OCI-LY7 (cell line): ENCODE measurements around the gene KIF14. TPM values are rescaled to one million over a fixed set of nuclear protein-coding genes. Genes with fewer than 3 reads are reported as not detected.
A peak's percentile ranks its signal among the peaks of the same experiment; 100 is the strongest.

ENCODE experiments used
- BruUV-seq: library from RNA; stranded (reverse); fragments of 400-500 nt; replicated peaks from 2 replicates; lab custom pipeline; 2021; lab: Mats Ljungman, UMichigan
- CTCF ChIA-PET: fragments of 300-600 bp; sonication (Branson Sonifier 250); formaldehyde crosslinking; loops from one replicate; lab custom pipeline; 2022; ENCODE audit warnings: antibody characterized with exemption; ENCODE audit not compliant: unreplicated experiment; lab: Charles Lee
- POLR2A ChIA-PET: fragments of 300-600 bp; sonication (Branson Sonifier 250); formaldehyde crosslinking; loops from one replicate; lab custom pipeline; 2022; ENCODE audit warnings: antibody characterized with exemption; lab: Charles Lee
- DNase-seq: peaks from one replicate; pipeline ENCODE4 v3.0.0-alpha.2; 2015; ENCODE audit warnings: low spot score
- H2AFZ ChIP-seq: fragments of 200-600 bp; sonication (generic), shearing (Covaris generic); 2 replicates; pipeline ENCODE4 v1.6.1; 2014; ENCODE audit warnings: mild to moderate bottlenecking, antibody characterized with exemption, low read length, moderate library complexity
- H3K27ac ChIP-seq: fragments of 200-600 bp; sonication (generic); 2 replicates; pipeline ENCODE4 v1.5.1; 2014; ENCODE audit warnings: mixed run types, low read depth, mild to moderate bottlenecking, moderate library complexity, low read length, inconsistent platforms; ENCODE audit not compliant: poor library complexity, severe bottlenecking
- H3K36me3 ChIP-seq: fragments of 200-600 bp; sonication (generic); 2 replicates; pipeline ENCODE4 v1.6.1; 2014; ENCODE audit warnings: mild to moderate bottlenecking, antibody characterized with exemption, low read length, moderate library complexity, mixed read lengths; ENCODE audit not compliant: insufficient read depth
- H3K4me1 ChIP-seq: fragments of 200-600 bp; sonication (generic); 2 replicates; pipeline ENCODE4 v1.5.1; 2014; ENCODE audit warnings: mild to moderate bottlenecking, low read length; ENCODE audit not compliant: insufficient read depth, poor library complexity, severe bottlenecking
- H3K4me2 ChIP-seq: fragments of 200-600 bp; sonication (generic); 2 replicates; pipeline ENCODE4 v1.6.1; 2014; ENCODE audit warnings: mild to moderate bottlenecking, low read length
- H3K4me3 ChIP-seq: fragments of 200-600 bp; sonication (generic); 2 replicates; pipeline ENCODE4 v1.5.1; 2014; ENCODE audit warnings: mild to moderate bottlenecking, low read depth, low read length; ENCODE audit not compliant: poor library complexity, severe bottlenecking
- H3K79me2 ChIP-seq: fragments of 200-600 bp; sonication (generic); 2 replicates; pipeline ENCODE4 v1.6.1; 2016; ENCODE audit warnings: low read depth, mild to moderate bottlenecking, low read length, moderate library complexity, mixed read lengths; ENCODE audit not compliant: insufficient read depth
- H3K9me2 ChIP-seq: fragments of 200-600 bp; sonication (generic); 2 replicates; pipeline ENCODE4 v1.6.1; 2016; ENCODE audit warnings: mild to moderate bottlenecking, low read length, mixed read lengths; ENCODE audit not compliant: insufficient read depth
- H3K9me3 ChIP-seq: fragments of 200-600 bp; sonication (generic); 2 replicates; pipeline ENCODE4 v1.6.1; 2014; ENCODE audit warnings: mild to moderate bottlenecking, mixed run types, low read length, mixed read lengths
- H4K20me1 ChIP-seq: fragments of 200-600 bp; sonication (generic); 2 replicates; pipeline ENCODE4 v1.6.1; 2014; ENCODE audit warnings: mild to moderate bottlenecking, antibody characterized with exemption, low read length, moderate library complexity, mixed read lengths; ENCODE audit not compliant: insufficient read depth
- EZH2phosphoT487 ChIP-seq: fragments of 200-600 bp; sonication (generic); IDR thresholded peaks from 2 replicates; pipeline ENCODE4 v1.6.1; 2018; ENCODE audit warnings: low read depth, borderline replicate concordance, mild to moderate bottlenecking, mixed run types, antibody characterized with exemption, low read length, moderate library complexity, mixed read lengths
- intact Hi-C: fragments of 100-400 bp; cut with micrococcal nuclease; formaldehyde crosslinking; loops from one replicate; pipeline ENCODE4 v1.10.0; 2022; ENCODE audit not compliant: unreplicated experiment
- total RNA-seq, 2 experiments: library from RNA; depleted of rRNA in 1 of 2; stranded (reverse); fragments of >200 nt in 1 of 2; shearing (Covaris generic) in 1 of 2; gene quantifications; 2 replicates each; pipeline ENCODE4 v1.2.3, GENCODE V29; 2014 to 2022
- TF ChIP-seq, protein P1 (sequence below): fragments of 200-600 bp; sonication (generic); conservative IDR thresholded peaks from 2 replicates; pipeline ENCODE4 v1.5.1; 2014; ENCODE audit warnings: mild to moderate bottlenecking, antibody characterized with exemption, low read length, moderate library complexity, mixed read lengths

The KIF14 gene
- total RNA-seq, 2 experiments from 2014 or later = 15.0 to 20.1 TPM

DNA sequence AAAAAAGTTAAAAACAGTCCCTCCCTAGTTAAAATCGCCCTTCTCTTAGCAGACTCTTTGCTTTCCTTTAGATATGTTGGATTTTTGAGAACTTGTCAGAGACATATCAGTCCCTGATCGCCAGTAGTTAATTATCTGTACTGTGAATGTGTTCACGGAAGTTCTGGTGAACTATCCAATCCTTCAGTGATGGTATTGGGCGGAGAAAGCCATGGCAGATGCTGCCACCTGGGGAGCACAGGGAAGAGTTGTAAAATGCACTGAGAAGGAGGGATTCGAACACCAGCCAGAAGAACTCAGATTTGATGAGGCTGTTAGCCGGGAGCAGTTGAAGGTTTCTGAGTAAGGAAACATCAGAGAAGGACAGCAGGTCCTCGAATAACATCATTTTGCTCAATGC, 17.5 kb upstream of the KIF14 start:
- Histone ChIP-seq H4K20me1 (no peaks in the 10 kb centered on the region), H3K9me2 (no peaks in the 10 kb centered on the region), H3K79me2 (no peaks in the 10 kb centered on the region), H3K4me2 (no peak overlapping the region), H3K36me3 (no peaks in the 10 kb centered on the region), H3K4me1 (no peaks in the 10 kb centered on the region), H3K9me3 (no peaks in the 10 kb centered on the region), H3K4me3 (no peak overlapping the region), H2AFZ (no peak overlapping the region), H3K27ac (no peak overlapping the region)
- POLR2A ChIA-PET = no interaction called here
- TF ChIP-seq, protein P1, sequence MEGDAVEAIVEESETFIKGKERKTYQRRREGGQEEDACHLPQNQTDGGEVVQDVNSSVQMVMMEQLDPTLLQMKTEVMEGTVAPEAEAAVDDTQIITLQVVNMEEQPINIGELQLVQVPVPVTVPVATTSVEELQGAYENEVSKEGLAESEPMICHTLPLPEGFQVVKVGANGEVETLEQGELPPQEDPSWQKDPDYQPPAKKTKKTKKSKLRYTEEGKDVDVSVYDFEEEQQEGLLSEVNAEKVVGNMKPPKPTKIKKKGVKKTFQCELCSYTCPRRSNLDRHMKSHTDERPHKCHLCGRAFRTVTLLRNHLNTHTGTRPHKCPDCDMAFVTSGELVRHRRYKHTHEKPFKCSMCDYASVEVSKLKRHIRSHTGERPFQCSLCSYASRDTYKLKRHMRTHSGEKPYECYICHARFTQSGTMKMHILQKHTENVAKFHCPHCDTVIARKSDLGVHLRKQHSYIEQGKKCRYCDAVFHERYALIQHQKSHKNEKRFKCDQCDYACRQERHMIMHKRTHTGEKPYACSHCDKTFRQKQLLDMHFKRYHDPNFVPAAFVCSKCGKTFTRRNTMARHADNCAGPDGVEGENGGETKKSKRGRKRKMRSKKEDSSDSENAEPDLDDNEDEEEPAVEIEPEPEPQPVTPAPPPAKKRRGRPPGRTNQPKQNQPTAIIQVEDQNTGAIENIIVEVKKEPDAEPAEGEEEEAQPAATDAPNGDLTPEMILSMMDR = no peak
- no peak for TF ChIP-seq EZH2phosphoT487
- CTCF ChIA-PET = no interaction called here
- DNase-seq = no peak
- intact Hi-C loops = no loop called here
- BruUV-seq = no TSS peak

DNA sequence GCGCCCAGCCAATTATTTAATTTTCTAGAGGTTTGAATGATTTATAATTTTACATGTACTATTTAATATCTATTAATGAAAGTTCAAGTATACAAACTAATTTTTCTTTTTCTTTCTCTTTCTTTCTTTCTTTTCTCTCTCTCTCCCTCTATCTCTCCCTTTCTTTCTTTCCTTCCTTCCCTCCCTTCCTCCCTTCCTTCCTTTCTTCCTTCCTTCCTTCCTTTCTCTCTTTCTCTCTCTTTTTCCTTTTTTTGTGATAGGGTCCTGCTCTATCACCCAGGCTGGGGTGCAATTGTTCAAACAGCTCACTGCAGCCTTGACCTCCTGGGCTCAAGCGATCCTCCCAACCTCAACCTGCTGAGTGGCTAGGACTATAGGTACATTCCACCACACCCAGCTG, 16.1 kb upstream of the KIF14 start:
- Histone ChIP-seq H3K9me2 (no peaks in the 10 kb centered on the region), H3K4me3 (no peak overlapping the region), H3K79me2 (no peaks in the 10 kb centered on the region), H3K4me1 (no peaks in the 10 kb centered on the region), H2AFZ (no peak overlapping the region), H3K4me2 (no peak overlapping the region), H3K27ac (no peak overlapping the region), H3K36me3 (no peaks in the 10 kb centered on the region), H4K20me1 (no peaks in the 10 kb centered on the region), H3K9me3 (no peaks in the 10 kb centered on the region)
- no peak for TF ChIP-seq EZH2phosphoT487
- TF ChIP-seq, protein P1 = no peak
- CTCF ChIA-PET = no interaction called here
- POLR2A ChIA-PET = interaction anchor here (0.7 kb wide), 2 partner anchors 142 to 878 kb away, joined by 3 to 7 read pairs; no protein-coding TSS in a partner anchor
- DNase-seq = no peak
- intact Hi-C loops = no loop called here
- no TSS peak for BruUV-seq

DNA sequence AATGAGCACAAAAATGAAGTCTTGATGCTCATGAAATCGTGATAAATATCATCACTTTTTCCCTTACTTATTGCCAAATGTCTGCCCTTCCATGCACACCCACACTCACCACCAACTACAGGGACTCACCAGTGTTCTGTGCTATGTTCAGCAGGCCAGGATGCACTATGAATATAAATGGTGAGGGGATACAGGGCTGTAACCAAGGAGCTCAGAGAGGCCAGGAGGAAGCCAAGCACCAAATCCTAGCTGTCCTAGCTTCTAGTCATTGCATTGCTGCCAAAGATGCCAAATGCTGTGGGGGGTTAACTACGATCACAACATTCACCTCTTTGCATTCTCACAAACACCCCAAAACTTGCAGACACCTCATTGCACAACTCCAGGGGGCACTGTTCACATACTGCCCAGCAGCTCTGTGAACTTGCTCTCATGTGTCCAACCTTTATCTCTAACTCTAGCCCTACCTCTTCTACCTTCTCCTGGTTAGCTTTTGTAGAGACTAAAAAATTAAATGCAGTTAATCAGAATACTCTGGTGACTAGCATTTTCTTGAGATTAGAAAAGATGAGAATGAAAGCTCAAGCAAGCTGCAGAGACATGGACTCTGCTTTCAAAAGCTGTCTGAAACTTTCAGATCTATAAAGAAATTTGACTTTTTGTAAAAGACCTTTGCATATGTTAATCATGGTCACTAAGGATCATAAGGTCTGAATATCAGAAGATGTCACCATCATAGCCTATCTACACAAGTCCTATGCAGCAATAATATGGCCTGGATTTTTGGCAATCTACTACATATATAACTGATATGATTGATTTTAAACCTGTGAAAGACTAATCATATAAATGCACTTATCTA, 13.9 kb upstream of the KIF14 start:
- no peak for DNase-seq
- Histone ChIP-seq H3K4me2 (no peak overlapping the region), H3K79me2 (no peaks in the 10 kb centered on the region), H3K9me2 (no peaks in the 10 kb centered on the region), H3K9me3 (no peaks in the 10 kb centered on the region), H3K36me3 (no peaks in the 10 kb centered on the region), H3K27ac (no peak overlapping the region), H3K4me3 (no peak overlapping the region), H2AFZ (no peak overlapping the region), H4K20me1 (no peaks in the 10 kb centered on the region), H3K4me1 (no peaks in the 10 kb centered on the region)
- no TSS peak for BruUV-seq
- no peak for TF ChIP-seq EZH2phosphoT487
- TF ChIP-seq, protein P1 = peak; percentile 52; the same call in 1 of the 2 replicates
- ChIA-PET POLR2A (no interaction called here), CTCF (no interaction called here)
- intact Hi-C loops = no loop called here
